Peyer's patch (tissue), 4 donors: ENCODE measurements around the gene C14orf119. TPM values are rescaled to one million over a fixed set of nuclear protein-coding genes. Genes with fewer than 3 reads are reported as not detected.
"Not testable (repeated sequence)": the region's sequence is repeated elsewhere in the genome, so short reads cannot be mapped to it uniquely, and the experiment has no call there.

Experiments
- DNase-seq, 3 donors: peaks; one replicate each; pipeline ENCODE4 v3.0.0-alpha.2; 2017 to 2019
- H3K27ac ChIP-seq, 4 donors: fragments of 200-600 bp; sonication (generic); one replicate each; pipeline ENCODE4 v1.5.1; 2016 to 2019
- H3K27me3 ChIP-seq, 2 donors: fragments of 200-600 bp; sonication (generic); one replicate each; pipeline ENCODE4 v1.5.1; 2019
- H3K36me3 ChIP-seq, 3 donors: fragments of 200-600 bp; sonication (generic); one replicate each; pipeline ENCODE4 v1.5.1; 2016 to 2019
- H3K4me1 ChIP-seq, 4 donors: fragments of 200-600 bp; sonication (generic); one replicate each; pipeline ENCODE4 v1.5.1; 2016 to 2019
- H3K4me3 ChIP-seq, 4 donors: fragments of 200-600 bp; sonication (generic); 1 replicate in 3 of 4; 2 replicates in 1 of 4; pipeline ENCODE4 v1.5.1; 2016 to 2019; ENCODE audit warnings: mild to moderate bottlenecking in 1 of 4
- H3K9me3 ChIP-seq, 4 donors: fragments of 200-600 bp; sonication (generic); one replicate each; pipeline ENCODE4 v1.5.1; 2016 to 2019; ENCODE audit warnings: mild to moderate bottlenecking in 1 of 4
- CTCF ChIP-seq, 6 experiments: fragments of 450-650 bp in 4 of 6; fragments of 200-600 bp in 2 of 6; sonication (generic) in 1 of 6; IDR thresholded peaks; one replicate each; pipeline ENCODE4 v1.5.1; 2017 to 2019; ENCODE audit warnings: antibody characterized with exemption in 6 of 6, mild to moderate bottlenecking in 3 of 6, moderate library complexity in 1 of 6
- POLR2A ChIP-seq, 2 donors: fragments of 450-650 bp; IDR thresholded peaks; one replicate each; pipeline ENCODE4 v1.5.1; 2017; ENCODE audit warnings: antibody characterized with exemption in 2 of 2, mild to moderate bottlenecking in 2 of 2, moderate library complexity in 2 of 2
- total RNA-seq, 4 donors: library from RNA; depleted of rRNA; stranded (reverse); fragments of >200 nt; gene quantifications; one replicate each; pipeline ENCODE4 v1.1.0, GENCODE V29; 2016

Gene C14orf119
- total RNA-seq, 4 donors from 2014 or later, result 5.0 to 30.3 (median 18.8) TPM

- H3K4me3 ChIP-seq, result no peak within 1 kb of the TSS
- DNase-seq, result no peak
Measured at GRCh38 chr14:23104591-23105347, 9.5 kb downstream of the C14orf119 start, which contains the start of gene CIROP. Gene CIROP (minus strand): TSS chr14:23104989. CDS start chr14:23104920, 69 bp downstream.

GRCh38 chr14:23105348-23105824 is 10.1 kb downstream of the C14orf119 start:
- Histone ChIP-seq H3K36me3 (no peaks in the 10 kb centered on the region), H3K9me3 (no peaks in the 10 kb centered on the region), H3K4me1 (no peaks in the 10 kb centered on the region), H3K27me3 (no peaks in the 10 kb centered on the region), H3K4me3 (no peak overlapping the region), H3K27ac (no peak overlapping the region)
- no peak for TF ChIP-seq POLR2A (IDR thresholded peaks at IDR 0.05)
- DNase-seq, result no peak

More at GRCh38 chr14:23104591-23105347, 9.5 kb downstream of the C14orf119 start, which contains the start of gene CIROP:
- Histone ChIP-seq H3K27me3 (no peaks in the 10 kb centered on the region), H3K36me3 (no peaks in the 10 kb centered on the region), H3K27ac (no peak within 1 kb of the TSS), H3K4me1 (no peaks in the 10 kb centered on the region), H3K9me3 (no peaks in the 10 kb centered on the region)
- TF ChIP-seq CTCF (IDR thresholded peaks at IDR 0.05) (no peak), POLR2A (IDR thresholded peaks at IDR 0.05) (no peak)

GRCh38 chr14:23106747-23107045 is 11.4 kb downstream of the C14orf119 start:
- no peak overlapping the region for H3K27ac ChIP-seq
- TF ChIP-seq CTCF (IDR thresholded peaks at IDR 0.05), result no peak
- TF ChIP-seq POLR2A (IDR thresholded peaks at IDR 0.05), result no peak
- no peak overlapping the region for H3K4me3 ChIP-seq

GRCh38 chr14:23107620-23108019 is 12.3 kb downstream of the C14orf119 start:
- DNase-seq, H3K27me3 ChIP-seq, H3K9me3 ChIP-seq, H3K36me3 ChIP-seq, H3K4me1 ChIP-seq, H3K4me3 ChIP-seq, H3K27ac ChIP-seq: not testable (repeated sequence)

More at GRCh38 chr14:23106747-23107045, 11.4 kb downstream of the C14orf119 start:
- no peaks in the 10 kb centered on the region for H3K9me3 ChIP-seq
- H3K27me3 ChIP-seq, result no peaks in the 10 kb centered on the region
- no peaks in the 10 kb centered on the region for H3K36me3 ChIP-seq
- DNase-seq, result no peak
- no peaks in the 10 kb centered on the region for H3K4me1 ChIP-seq

- H3K4me1 ChIP-seq, H3K27ac ChIP-seq, H3K36me3 ChIP-seq, H3K27me3 ChIP-seq, H3K9me3 ChIP-seq, H3K4me3 ChIP-seq, DNase-seq: not testable (repeated sequence)
Measured at GRCh38 chr14:23108169-23108568, 12.9 kb downstream of the C14orf119 start.

- no peak for TF ChIP-seq POLR2A (IDR thresholded peaks at IDR 0.05)
- TF ChIP-seq CTCF (IDR thresholded peaks at IDR 0.05), result no peak
- no peaks in the 10 kb centered on the region for H3K4me1 ChIP-seq
- no peak overlapping the region for H3K27ac ChIP-seq
- H3K4me3 ChIP-seq, result no peak overlapping the region
- no peaks in the 10 kb centered on the region for H3K27me3 ChIP-seq
- DNase-seq, result no peak
- H3K9me3 ChIP-seq, result no peaks in the 10 kb centered on the region
- no peaks in the 10 kb centered on the region for H3K36me3 ChIP-seq
Measured at GRCh38 chr14:23109769-23110168, 14.5 kb downstream of the C14orf119 start.

GRCh38 chr14:23110579-23111365 is 15.5 kb downstream of the C14orf119 start:
- no peaks in the 10 kb centered on the region for H3K4me1 ChIP-seq
- no peaks in the 10 kb centered on the region for H3K27me3 ChIP-seq
- no peak overlapping the region for H3K27ac ChIP-seq
- no peaks in the 10 kb centered on the region for H3K36me3 ChIP-seq
- H3K4me3 ChIP-seq, result no peak overlapping the region
- DNase-seq, result no peak
- H3K9me3 ChIP-seq, result no peaks in the 10 kb centered on the region
- TF ChIP-seq POLR2A (IDR thresholded peaks at IDR 0.05) (no peak), CTCF (IDR thresholded peaks at IDR 0.05) (no peak)
